HG02759 (cell line): ENCODE measurements around the gene TRIB2.
A peak's percentile ranks its signal among the peaks of the same experiment; 100 is the strongest.

ENCODE experiments used
- ATAC-seq: cut with Tn5 transposase; IDR thresholded peaks from one replicate; pipeline ENCODE4 v1.9.1; 2021; ENCODE audit warnings: mild to moderate bottlenecking, moderate library complexity; ENCODE audit not compliant: unreplicated experiment

The TRIB2 gene

DNA sequence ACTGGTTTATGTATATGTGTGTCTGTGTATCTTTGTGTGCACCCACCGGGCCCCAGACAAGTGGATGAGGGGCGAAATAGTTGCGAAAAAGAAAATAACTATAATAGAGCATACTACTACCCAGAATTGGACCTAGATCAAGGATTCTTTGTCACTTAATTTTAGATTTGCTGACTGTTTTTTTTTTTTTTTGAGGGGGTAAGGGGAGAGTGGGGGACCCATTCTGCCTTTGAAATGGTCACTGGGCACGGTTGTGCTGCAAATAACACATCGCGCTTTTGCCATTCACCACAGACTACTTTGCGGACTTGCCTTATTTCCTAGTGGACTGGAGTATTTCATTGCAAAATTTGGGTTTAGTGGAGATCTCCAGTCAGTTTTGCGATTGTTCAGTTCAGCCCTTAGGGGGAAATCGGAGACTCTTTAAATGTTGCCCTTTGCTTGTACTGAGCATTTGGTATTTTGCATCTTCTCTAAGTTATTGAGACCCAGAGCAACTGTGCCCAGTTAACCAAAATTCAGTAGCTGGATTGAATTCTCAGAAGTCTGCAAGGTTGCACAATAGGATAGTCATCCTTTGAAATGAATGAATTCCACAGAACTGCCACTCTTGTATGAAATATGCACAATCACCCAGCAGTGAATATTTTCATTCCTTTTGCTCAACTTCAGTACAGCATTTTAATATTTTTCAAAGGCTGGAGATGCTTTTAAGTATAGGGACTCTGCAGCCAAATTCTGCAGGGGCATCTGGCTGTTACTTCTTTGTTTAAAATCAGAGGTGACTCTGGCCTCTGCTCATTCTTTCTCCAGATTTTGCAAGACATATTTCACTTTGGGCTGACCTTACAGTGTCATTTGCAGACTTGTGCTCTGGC lies 2.9 kb downstream of the TRIB2 start:
- no peak for ATAC-seq

DNA sequence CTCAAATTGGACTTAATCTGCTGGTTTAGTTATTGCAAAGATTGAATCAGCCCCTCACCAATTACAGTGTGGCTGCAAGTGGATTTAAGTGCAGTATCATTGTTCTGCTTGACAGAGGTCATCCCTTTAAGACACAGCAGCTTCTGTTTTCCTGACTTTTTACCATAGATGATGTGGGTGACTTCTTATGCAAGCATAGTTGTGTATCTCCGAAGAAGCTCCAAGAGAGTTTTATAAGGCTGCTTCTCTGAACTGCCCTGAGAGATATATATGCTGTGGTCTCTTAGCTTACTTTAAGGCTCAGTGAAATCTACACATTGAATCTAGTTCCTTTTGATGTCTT lies 3.5 kb downstream of the TRIB2 start:
- ATAC-seq = no peak

DNA sequence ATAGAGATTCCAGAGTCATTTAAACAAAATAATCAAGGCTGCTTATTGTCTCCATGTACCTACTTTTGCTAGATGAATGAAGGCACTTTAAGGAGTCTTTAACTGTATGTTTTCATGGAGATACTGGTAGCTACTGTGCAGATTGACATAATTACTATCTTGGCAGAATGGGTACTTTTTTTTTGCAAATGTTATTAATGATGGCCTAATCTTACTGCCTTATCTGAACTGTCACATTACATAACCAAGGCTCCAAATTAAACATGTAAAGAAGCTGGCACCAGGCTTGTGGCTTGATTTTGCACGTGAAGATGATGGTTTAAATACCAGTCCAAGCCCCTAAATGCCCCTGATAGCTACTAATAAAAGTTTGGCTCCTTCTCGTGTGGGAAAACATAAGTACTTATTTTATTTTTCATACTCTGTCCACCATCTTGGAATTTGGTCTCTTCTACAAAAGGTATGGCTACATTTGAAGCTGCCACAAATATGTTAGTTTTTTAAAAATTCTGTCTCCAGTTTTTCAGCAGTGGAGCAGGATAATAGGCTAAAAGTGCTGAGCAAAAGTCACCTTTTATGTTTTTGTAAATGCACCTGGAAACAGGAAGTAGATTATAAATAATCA lies 4.1 kb downstream of the TRIB2 start:
- ATAC-seq = no peak

DNA sequence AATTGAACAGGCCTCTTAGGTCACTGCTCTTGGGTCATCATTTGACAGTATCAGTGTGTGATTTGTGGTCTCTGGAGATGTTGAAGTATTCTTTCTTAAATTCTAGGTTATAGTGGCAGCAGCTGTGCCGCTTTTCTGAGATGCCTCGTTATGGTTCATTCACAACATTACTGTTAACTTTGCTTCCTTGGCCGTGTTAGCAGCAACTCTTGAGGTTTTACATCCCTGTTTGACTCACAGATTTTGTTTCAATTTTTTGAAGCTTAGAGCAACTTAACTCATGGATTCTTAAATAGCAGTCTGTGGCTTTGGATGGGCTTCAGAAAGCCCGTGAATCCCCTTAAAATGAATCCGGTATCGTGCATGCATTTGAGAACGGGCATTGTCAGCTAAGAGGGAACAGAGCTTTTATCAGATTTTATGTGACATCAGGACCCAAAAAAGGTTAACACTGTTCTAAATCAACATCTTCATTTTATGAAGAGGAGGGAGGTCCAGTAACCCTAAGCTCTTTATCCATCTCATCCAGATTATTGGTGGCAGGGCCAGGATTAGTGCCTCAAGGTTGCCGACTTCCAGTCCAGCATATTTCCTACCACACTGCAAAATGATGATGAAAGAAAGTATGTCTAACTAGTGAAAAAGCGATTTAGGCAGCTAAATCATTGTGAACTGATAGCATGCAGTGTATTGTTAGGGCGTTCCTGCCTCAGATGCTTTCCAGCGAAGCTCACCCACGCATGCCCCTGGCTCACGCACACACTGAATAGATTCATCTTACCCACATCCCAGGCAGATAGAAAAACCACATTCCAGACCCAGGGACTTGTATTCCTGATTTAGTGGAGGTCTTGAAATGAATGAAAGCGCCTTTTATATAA lies 5.1 kb downstream of the TRIB2 start:
- no peak for ATAC-seq

DNA sequence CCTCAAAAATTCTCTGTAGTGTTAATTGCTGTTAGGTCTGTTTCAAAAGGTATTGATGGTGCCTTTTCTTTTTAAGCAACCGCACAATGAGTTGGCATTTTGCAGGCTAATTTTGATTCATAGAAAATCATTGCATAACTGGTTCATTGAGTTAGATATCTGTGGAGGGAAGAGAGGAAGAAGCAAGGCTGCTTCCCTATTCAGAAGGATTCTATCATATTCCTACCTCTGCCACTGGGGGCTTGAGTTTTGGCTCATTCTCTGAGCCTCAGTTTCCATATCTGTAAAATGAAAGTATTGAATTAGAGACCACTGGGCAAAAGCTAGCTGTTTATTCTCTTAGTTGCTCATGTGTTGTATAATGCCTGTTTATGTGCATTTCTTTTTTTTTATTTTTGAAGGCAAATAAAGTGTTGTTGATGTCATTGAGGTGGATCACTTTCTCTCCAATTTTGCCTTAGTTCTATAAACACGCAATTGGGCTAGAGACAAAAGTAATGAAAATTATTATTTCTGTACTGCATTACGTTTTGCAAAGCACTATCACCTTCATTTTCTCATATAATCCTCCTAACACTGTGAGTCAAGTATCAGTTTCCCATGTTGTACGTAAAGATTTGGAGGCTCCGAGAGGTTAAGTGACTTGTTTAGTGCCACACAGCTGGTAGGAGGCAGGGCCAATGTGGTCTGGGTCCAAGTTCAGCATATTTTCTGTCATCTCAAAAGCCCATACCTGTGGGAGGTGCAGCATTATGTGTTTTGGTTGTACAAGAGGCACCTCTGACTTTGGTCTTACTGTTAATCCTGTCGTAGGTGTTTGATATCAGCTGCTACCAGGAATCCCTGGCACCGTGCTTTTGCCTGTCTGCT lies 5.9 kb downstream of the TRIB2 start:
- ATAC-seq = no peak

DNA sequence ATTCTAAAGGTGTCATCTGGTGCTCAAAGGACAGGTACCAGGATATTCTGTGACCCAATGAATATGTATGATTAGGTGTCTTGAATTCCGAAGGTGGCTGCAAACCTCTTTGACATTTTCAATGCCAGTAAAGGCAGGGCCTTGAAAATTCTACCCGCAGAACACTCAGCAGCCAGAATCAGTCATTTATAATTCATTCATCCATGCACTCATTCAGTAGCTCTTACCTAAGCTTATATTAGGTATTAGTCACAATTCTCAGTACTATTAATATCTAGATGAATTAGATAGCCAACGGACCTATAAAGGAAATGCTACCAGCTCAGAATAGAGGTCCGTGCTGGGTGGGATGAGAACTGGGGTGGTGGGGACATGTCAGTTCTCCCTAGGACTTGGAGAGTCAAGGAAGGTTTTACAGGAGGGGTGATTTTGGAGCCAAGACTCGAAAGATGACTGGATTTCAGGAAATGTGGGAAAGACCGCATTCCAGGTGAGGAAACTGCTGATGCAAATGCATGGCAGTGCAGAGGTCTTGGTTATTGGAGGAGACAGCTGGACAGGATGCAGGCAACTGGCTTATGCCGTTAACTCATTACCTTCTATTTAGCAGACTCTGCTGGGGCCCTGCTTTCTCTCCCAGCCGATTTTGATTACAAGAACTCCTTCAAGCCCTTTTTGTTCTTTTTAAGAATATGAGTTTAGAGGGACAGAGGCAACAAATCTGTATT lies 7.2 kb downstream of the TRIB2 start:
- no peak for ATAC-seq

DNA sequence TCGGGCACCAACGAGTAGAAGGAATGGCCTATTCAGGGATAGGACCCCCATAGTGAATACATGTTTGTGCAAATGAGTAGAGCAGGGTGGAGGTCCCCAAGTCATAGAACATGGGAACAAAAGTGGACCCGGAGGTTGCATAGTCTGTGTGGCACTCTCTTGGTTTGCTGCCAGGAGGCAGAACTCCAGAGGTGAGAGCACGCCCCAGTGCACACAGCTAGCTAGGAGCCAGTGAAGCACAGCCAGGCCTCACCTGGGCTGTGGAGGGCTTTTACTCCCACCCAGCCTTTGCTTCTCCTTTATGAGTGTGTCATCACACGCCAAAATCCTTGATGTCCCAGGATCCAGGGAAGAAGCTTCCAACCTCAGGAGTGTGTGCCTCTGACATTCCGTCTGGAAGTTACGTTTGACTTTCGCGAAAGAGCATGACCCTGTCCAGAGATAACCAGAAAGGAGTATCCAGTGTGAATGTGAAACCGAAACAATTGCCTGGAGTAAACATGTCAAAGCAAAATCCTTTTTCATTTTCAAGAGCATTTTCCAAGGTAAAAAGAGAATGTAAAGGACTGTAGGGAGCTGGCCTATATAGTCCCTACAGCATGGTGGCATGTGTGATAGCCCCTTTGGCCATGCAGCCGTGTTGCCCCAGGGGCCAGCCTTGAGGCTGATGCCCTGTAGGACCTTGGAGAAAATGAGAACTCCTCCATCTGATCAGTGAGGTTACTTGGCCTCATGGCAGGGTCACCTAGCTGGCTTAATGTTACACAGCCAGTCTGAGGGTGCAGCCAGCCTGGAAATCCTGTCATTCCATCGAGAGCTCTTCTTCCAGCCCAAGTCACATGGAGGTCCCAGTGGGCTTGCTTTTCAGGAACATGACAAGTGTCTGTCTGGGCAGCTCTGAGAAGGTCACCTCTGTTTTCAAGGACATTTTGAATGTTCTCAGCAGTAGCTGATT lies 8.8 kb downstream of the TRIB2 start:
- no peak for ATAC-seq

DNA sequence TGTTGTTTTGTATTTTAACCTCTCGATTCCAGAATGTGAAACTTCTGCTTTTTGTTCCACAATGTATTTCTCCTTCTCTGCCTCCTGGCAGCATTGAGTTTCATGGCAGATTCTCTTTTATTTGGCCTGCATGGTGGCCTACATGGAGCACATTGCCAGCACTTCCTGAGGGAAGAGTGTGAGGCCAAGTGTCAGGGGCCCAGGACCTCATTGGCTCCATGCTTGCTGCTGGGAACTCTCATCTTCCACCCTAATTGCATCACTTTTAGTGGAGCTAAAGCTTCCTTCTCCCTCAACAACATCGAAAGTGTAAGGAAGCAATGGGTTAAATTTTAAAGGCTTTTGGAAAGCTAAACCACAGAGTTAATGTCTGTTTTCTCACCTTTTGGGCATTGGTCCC lies 9.5 kb downstream of the TRIB2 start:
- ATAC-seq = no peak

DNA sequence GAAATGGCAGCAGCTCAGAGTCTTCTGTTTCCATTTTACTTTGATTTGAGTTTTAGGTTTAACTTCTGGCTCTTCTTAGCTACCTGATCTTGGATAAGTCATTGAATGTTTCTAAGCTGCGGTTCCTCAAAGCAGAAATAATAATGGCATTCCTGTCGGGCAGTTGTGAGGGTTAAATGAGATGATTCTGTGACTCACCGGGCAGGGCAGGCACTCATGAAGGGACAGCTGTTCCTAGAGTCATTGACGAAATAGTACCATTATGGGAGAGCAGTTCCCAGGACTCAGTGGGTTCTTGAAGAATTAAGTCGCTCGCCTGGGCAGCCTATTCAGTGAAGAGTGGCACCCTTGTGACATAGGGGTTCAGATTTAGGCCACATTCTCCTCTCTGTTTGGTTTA lies 10.3 kb downstream of the TRIB2 start:
- no peak for ATAC-seq

DNA sequence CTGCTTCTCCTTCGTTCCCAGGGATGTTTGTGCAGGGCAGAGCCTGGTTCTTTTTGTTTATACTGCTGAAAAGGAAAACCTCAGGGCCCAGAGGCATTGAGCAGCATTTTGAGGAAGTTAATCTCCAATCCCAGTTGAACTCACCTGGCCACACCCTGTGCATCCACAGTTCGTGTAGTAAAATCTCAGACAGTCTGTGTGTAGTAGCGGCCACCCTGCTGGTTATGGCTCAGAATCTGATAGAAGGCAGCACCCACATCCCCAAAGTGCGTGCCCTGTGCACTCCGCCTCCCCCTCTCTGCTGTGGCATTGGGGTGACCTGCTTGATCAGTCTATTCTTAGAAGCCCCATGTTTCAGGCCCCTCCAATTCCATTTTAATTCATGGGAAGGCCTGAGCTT lies 10.9 kb downstream of the TRIB2 start:
- no peak for ATAC-seq

DNA sequence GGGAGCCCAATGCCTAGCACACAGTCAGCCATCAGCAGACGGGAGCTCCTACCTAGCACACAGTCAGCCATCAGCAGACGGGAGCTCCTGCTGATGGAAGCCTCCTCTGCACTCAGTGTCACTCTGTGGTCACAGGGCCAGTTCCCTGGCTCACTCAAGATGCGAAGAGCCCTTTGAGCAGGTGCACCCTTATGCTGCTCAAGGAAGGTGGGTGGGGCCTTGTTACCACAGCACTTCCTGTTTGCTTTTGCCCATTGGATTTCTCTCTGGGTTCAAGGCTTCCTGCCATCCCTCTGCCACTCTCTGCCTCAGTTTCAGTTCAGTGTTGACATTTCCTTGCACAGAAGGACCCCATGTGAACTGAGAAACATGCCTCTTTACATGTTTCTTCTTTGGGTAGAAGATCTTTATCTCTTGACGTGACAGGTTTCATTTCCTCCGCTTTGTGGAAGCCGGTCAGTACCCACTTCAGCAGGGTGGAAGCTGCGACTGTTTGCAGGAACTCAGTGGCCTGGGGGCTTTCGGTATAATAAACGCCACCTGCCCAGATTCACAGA lies 11.6 kb downstream of the TRIB2 start:
- peak; percentile 91 for ATAC-seq

DNA sequence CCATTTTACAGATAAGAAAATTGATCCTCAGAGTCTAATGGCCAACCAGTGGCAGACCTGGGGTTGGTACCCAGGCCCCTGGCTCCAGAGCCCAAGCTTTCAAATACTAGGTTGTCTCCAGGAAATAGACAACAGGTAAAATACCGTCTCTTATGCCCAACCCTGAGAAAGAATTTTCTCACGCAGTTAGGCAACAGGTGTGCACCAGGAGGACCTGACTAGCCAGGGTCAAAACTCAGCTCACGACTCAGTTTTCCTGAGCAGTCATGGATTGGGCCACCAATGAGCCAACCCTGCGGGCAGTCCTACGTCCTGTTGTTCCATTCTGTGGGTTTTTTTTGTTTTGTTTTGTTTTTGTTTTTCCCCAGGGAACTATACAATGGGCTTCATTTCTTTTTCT lies 13.5 kb downstream of the TRIB2 start:
- no peak for ATAC-seq

DNA sequence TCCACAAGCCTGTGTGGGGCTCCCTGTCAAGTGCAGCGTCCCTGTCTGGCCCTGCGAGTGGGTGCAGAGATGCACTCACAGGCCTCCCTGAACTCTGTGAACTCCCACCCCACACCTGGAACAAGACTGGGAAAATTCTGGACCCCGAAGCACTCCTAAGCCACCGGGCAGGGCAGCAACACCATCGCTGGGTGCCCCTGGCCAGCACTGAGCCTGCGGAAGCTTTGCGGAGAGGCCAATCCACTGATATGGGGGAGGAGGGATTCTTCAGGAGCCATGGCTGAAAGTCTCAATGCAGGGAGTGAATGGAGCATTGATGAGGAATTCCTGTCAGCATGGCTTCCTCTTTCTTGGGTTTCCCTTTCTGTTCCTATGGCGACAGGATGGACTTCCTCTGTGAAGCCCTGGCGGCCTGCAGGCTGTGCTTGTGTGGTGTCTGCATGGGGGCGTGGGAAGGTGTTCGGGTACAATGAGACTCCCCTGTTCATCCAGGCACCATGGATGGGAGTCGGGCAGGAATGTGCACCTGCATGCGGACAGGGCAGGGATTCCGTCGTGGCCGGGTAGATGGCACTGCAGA lies 15.1 kb downstream of the TRIB2 start:
- no peak for ATAC-seq

DNA sequence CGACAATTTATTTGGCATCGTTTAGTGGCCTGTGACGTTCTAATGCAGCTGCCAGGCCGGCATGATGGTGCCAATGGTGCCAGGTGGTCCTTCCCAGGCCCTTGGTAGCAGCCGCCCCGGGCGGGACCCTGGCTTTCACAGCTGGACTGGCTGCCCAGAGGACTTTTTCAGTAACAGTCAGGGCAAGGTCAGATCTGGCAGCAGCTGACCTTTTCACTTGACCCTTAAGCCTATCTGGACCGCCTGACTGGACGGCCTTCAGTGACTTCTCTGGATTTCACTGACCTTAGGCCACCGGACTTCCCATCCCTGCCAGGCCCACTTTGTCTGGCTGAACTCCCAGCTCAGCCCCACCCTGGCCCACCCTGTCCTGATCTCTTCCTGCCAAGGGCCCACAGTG lies 15.9 kb downstream of the TRIB2 start:
- no peak for ATAC-seq

DNA sequence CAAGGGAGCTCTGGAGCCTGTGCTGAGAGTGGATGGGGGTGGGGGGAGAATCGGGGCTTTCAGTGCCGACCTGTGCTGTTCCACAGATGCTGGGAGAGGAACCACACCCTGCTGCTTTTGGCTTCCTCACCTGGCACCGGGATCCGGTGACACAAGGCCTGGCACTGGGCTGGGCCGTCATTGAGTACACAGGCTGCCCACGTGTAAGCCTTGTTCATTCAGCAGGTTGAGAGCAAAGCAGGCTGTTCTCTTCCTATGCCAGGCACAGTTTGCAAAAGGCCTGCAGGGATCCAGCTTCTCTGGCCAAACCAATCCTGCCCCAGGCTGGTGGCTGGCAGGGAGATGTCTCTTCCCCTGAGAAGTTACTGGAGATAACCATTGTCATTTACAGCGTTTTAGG lies 17.1 kb downstream of the TRIB2 start:
- no peak for ATAC-seq

DNA sequence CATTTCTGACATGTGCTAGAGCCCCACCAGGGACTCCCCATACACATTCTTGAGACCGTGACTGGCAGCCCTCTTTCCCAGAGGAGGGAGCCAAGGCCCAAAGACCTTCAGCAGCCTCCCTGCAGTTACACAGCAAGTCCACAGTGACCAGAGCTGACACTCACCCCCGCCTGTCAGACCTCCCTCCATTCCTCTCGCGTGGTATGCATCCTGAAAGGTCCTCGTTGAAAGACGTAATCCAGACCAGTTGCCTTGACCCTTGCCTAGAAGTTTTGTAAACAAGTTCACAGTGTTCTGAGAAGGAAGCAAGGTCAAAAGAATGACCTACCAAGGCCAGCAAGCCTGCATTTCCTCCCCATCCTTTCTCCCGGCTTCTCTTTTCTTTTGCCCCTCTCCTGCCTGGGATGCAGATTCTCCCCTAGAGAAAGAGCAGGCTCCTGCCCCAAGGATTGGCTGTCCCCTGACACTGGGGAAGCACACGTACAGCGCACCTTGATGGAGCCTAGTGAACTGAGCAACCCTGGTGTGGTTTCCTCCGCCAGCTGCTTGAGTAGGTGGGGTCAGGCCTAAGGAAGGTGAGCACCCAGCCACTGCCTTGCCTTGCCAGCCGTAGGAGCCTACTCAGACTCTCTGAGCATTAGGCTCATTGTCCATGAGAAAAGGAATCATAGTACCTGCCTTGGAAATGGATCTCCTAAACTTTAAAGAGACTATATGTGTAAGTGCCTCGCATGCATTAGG lies 18.3 kb downstream of the TRIB2 start:
- no peak for ATAC-seq

DNA sequence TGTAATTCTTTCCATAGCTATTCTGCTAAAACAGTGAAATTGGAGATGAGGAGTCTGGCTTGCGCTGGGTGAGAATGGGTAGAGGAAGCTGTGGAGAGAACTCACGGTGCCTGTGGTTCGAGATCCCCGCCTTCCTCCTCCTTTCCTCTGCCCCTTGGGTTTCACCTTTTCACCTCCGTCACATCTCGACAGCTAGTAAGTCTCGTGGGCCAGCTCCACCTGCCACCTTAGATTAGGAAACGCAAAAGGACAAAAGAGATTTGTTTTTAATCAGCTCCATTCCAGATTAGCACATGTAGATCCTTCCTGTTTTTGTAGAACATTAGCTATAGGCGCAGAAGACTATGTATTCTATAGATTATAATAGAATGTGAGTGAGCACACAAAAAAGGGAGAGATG lies 20.6 kb downstream of the TRIB2 start:
- no peak for ATAC-seq
